Measurements from ENCODE around the gene EIF4E2.

Gene EIF4E2

DNA sequence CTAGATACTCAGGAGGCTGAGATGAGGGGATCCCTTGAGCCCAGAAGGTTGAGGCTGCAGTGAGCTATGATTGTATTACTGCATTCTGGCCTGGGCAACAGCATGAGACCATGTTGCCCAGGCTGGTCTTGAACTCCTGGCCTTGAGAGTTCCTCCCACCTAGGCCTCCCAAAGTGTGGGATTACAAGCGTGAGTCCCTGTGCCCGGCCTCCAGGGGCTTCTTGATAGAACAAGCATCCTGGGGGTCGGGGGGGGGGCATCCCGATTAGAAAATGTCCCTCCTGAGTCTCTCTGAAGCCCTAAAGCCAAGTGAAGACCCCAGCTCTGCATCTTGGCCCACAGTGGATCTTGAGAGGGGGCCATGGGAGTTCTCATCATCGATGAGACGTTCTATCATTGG, 60.6 kb downstream of the EIF4E2 start:
- POLR2A ChIA-PET = no interaction called here
- CTCF ChIA-PET = interaction anchor here (0.7 to 1.9 kb wide), 9 partner anchors 9 to 653 kb away, joined by 3 to 6 read pairs (median 3); partner anchors contain the start of gene EFHD1
- TF ChIP-seq, protein P1, sequence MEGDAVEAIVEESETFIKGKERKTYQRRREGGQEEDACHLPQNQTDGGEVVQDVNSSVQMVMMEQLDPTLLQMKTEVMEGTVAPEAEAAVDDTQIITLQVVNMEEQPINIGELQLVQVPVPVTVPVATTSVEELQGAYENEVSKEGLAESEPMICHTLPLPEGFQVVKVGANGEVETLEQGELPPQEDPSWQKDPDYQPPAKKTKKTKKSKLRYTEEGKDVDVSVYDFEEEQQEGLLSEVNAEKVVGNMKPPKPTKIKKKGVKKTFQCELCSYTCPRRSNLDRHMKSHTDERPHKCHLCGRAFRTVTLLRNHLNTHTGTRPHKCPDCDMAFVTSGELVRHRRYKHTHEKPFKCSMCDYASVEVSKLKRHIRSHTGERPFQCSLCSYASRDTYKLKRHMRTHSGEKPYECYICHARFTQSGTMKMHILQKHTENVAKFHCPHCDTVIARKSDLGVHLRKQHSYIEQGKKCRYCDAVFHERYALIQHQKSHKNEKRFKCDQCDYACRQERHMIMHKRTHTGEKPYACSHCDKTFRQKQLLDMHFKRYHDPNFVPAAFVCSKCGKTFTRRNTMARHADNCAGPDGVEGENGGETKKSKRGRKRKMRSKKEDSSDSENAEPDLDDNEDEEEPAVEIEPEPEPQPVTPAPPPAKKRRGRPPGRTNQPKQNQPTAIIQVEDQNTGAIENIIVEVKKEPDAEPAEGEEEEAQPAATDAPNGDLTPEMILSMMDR (IDR thresholded peaks at IDR 0.05; ENCODE audit: control extremely low read depth, extremely low read depth, low read depth, missing control alignments) = no peak
- no peak for DNase-seq (ENCODE audit: extremely low spot score)

DNA sequence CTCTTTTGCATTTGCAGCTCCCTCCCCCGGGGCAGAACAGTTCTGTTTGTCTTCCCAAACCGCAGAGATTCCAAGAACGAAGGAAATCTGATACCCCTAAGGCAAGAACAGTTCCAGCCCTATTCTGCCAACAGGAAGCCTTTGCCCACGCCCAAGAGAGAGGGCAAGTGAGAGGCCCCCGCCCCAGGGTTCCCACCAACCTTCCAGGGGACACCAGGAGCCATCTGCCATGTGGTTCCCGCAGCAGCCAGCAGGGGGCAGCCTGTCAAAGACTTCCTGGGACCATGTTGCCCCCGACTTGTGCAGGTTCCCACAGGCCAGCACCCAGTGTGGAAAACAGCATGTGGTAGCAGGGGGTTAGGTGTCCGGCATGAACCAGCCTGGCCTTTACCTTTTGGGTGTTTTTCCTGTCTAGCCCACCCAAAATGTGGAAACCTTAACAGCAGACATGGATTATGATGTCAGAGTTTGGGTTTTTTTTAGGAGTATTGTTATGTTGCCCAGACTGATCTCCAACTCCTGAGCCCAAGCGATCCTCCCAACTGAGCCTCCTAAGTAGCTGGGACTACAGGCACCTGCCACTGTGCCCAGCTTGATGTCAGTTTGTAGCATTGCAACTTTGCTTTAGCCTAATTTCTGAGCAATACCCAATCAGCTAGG, 61.2 kb downstream of the EIF4E2 start:
- ChIA-PET CTCF (interaction anchor here (0.7 to 1.9 kb wide), 11 partner anchors 8 to 652 kb away, joined by 3 to 6 read pairs (median 4); partner anchors contain the start of gene EFHD1), POLR2A (no interaction called here)
- TF ChIP-seq, protein P1 (IDR thresholded peaks at IDR 0.05; ENCODE audit: control extremely low read depth, extremely low read depth, low read depth, missing control alignments) = peak; percentile 84
- DNase-seq (ENCODE audit: extremely low spot score) = peak; percentile 75

DNA sequence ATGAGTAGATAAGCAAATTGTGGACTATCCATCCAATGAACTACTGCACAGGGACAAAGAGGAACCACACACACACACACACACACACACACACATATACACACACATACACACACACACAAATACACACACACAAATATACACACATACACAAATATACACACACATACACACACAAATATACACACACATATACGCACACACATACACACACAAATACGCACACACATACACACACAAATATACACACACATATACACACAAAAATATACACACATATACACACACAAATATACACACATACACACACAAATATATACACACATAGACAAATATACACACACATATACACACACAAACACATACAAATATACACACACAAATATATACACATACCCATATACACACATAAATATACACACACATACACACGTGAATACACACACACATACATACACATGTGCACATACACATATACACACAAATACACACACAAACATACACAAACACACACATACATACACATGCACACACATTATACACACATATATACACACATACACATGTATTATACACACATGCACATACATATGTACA, 63.1 kb downstream of the EIF4E2 start:
- POLR2A ChIA-PET = no interaction called here
- DNase-seq (ENCODE audit: extremely low spot score) = no peak
- CTCF ChIA-PET = interaction anchor here (1.0 kb wide), 2 partner anchors 441 to 713 kb away, joined by 3 to 4 read pairs; no protein-coding TSS in a partner anchor
- TF ChIP-seq, protein P1 (IDR thresholded peaks at IDR 0.05; ENCODE audit: control extremely low read depth, extremely low read depth, low read depth, missing control alignments) = no peak

DNA sequence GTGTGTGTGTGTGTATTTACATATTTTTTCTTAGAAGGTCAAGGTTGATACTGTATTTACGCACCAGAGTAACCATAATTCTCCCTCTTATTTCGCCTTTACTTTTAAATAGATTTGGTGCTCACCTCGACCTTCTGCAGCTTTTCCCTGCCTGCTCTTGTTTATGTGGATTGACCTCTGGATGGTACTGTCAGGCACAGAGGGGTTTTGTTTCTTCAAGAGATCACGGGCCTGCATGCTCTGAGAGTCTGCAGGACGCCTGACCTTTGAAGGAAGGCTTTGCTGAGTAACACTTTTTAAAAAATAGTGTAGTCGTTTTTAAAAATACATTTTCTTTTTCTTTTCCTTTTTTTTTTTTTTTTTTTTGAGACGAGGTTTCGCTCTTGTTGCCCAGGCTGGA, 64.8 kb downstream of the EIF4E2 start:
- DNase-seq (ENCODE audit: extremely low spot score) = no peak
- POLR2A ChIA-PET = no interaction called here
- CTCF ChIA-PET = no interaction called here
- TF ChIP-seq, protein P1 (IDR thresholded peaks at IDR 0.05; ENCODE audit: control extremely low read depth, extremely low read depth, low read depth, missing control alignments) = no peak

Measured in GM10248 (cell line).